Measurements from ENCODE around the gene THSD7B. TPM values are rescaled to one million over a fixed set of nuclear protein-coding genes. Genes with fewer than 3 reads are reported as not detected.

Gene THSD7B
- total and polyA plus RNA-seq, 10 donors = 0.02 to 0.17 (median 0.09) TPM; not detected in 7

DNA sequence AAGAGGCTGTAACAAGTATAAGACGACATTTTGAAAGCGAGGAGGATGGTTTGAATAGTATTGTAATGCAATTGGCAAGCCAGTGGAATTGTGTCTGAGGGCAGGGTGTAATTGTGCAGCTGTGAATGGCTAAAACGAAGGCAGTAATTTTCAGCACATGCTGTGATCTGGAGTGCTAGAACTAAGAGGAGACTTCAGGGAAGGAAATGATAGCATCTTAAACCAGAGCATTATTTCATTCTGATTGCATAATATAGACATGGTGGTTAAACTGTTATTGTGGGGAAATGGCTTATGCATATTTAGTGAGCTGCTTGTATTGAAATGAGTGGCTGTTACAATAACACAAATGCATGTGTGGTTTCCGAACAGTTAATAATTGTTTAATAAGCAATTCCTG, 36.3 kb downstream of the THSD7B start:
- no peak overlapping the region for H3K4me3 ChIP-seq
- 73 to 83% (median 79%) methylated on average over 4 of the region's 4 CpGs for WGBS, 5 donors
- H3K4me1 ChIP-seq = no peaks in the 10 kb centered on the region
- no peak for DNase-seq
- H3K27ac ChIP-seq = no peak overlapping the region
- no peaks in the 10 kb centered on the region for H3K36me3 ChIP-seq
- no peak for TF ChIP-seq POLR2A (IDR thresholded peaks at IDR 0.05)
- TF ChIP-seq, protein P1, sequence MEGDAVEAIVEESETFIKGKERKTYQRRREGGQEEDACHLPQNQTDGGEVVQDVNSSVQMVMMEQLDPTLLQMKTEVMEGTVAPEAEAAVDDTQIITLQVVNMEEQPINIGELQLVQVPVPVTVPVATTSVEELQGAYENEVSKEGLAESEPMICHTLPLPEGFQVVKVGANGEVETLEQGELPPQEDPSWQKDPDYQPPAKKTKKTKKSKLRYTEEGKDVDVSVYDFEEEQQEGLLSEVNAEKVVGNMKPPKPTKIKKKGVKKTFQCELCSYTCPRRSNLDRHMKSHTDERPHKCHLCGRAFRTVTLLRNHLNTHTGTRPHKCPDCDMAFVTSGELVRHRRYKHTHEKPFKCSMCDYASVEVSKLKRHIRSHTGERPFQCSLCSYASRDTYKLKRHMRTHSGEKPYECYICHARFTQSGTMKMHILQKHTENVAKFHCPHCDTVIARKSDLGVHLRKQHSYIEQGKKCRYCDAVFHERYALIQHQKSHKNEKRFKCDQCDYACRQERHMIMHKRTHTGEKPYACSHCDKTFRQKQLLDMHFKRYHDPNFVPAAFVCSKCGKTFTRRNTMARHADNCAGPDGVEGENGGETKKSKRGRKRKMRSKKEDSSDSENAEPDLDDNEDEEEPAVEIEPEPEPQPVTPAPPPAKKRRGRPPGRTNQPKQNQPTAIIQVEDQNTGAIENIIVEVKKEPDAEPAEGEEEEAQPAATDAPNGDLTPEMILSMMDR (IDR thresholded peaks at IDR 0.05 in 8 of 11, conservative IDR thresholded peaks at IDR 0.05 in 3 of 11) = no peak
- no peak for TF ChIP-seq POLR2AphosphoS5 (IDR thresholded peaks at IDR 0.05)
- intact Hi-C loops (cut with DNase I; ENCODE audit: low total_unique reads) = no loop called here
- no peaks in the 10 kb centered on the region for H3K27me3 ChIP-seq (replicated peaks in 1 of 7)
- peaks cover 0 to 11% (median 0%) of the 10 kb centered on the region in 8 donors for H3K9me3 ChIP-seq

DNA sequence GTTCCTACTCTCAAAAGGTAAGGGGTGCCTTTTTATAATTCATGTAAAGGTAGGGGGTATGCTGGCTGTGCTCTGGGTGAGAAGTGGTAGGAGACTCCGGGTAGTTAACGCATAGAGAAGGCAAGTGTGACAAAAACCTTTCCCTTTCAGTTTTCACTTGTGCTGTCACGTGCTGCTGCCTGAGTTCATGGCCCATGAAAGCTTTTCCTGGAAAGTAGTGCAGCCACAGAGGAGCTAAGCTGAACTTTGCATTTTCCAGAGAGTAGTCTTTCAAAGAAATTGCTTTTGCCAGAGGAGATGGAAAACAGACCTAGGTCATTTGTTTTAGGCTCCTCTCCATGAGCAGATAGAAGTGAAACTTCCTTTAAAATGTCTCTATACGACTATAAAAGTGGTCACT, 44.7 kb downstream of the THSD7B start:
- no peak overlapping the region for H3K27ac ChIP-seq
- H3K4me1 ChIP-seq = no peaks in the 10 kb centered on the region
- H3K36me3 ChIP-seq = no peaks in the 10 kb centered on the region
- WGBS, 5 donors = 36 to 68% (median 49%) methylated on average over 4 of the region's 4 CpGs
- H3K9me3 ChIP-seq = peaks cover 0 to 11% (median 0%) of the 10 kb centered on the region in 8 donors
- intact Hi-C loops (cut with DNase I; ENCODE audit: low total_unique reads) = no loop called here
- no peaks in the 10 kb centered on the region for H3K27me3 ChIP-seq (replicated peaks in 1 of 7)
- no peak overlapping the region for H3K4me3 ChIP-seq
- DNase-seq = no peak
- TF ChIP-seq POLR2AphosphoS5 (IDR thresholded peaks at IDR 0.05) (no peak), POLR2A (IDR thresholded peaks at IDR 0.05) (no peak)
- TF ChIP-seq, protein P1 (IDR thresholded peaks at IDR 0.05 in 8 of 11, conservative IDR thresholded peaks at IDR 0.05 in 3 of 11) = no peak

DNA sequence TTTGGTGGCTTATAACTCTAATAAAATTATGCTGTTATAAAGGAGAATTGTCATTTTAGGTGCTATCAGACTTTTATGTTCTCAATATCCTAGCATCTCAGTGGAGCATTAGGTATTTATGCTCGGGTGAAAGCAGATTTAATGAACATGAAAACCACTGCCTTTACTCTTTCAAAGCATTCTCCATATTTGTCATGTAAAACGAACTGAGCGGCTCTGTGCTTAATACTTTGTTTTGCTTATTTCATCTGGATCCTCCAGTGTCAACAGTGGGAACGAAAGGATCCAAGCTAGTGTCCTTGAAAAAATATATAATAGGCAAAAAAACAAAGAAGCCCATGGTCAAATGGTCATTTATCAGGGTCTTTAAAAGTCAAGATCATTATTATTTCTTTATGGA, 53.5 kb downstream of the THSD7B start:
- 62 to 80% (median 68%) methylated on average over 4 of the region's 4 CpGs for WGBS, 5 donors
- intact Hi-C loops (cut with DNase I; ENCODE audit: low total_unique reads) = no loop called here

DNA sequence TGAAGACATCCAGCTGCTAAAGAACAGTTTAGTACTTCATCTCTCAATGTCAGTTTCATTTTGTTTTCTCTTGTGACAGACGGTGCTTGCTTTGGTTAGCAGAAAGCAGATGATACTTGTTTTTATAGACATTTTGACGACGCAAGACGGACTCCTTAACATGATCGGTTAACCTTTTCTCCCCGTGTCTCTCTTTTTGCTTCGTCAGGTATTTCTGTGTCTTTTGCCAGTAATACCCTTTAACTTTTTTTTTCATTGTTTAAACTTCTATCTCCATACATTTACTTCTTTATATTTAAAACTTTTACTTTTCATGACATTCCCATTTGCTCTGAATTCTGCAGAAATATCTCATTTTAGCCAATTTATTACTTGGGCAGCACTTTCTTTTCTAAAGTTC, 57.9 kb downstream of the THSD7B start:
- no peak for DNase-seq
- Histone ChIP-seq H3K36me3 (no peaks in the 10 kb centered on the region), H3K27me3 (replicated peaks in 1 of 7) (peaks cover 0 to 6% (median 0%) of the 10 kb centered on the region in 7 donors), H3K9me3 (no peaks in the 10 kb centered on the region), H3K27ac (no peak overlapping the region), H3K4me3 (no peak overlapping the region), H3K4me1 (no peaks in the 10 kb centered on the region)
- intact Hi-C loops (cut with DNase I; ENCODE audit: low total_unique reads) = no loop called here
- TF ChIP-seq, protein P1 (IDR thresholded peaks at IDR 0.05 in 8 of 11, conservative IDR thresholded peaks at IDR 0.05 in 3 of 11) = no peak
- TF ChIP-seq POLR2AphosphoS5 (IDR thresholded peaks at IDR 0.05) = no peak
- TF ChIP-seq POLR2A (IDR thresholded peaks at IDR 0.05) = no peak
- 78 to 86% (median 80%) methylated on average over 7 of the region's 7 CpGs for WGBS, 5 donors

More for the DNA sequence above, 53.5 kb downstream of the THSD7B start:
- DNase-seq = no peak
- Histone ChIP-seq H3K4me3 (no peak overlapping the region), H3K4me1 (no peaks in the 10 kb centered on the region), H3K27me3 (replicated peaks in 1 of 7) (peaks cover 0 to 6% (median 0%) of the 10 kb centered on the region in 7 donors), H3K36me3 (no peaks in the 10 kb centered on the region), H3K27ac (no peak overlapping the region), H3K9me3 (no peaks in the 10 kb centered on the region)
- no peak for TF ChIP-seq POLR2A (IDR thresholded peaks at IDR 0.05)
- TF ChIP-seq, protein P1 (IDR thresholded peaks at IDR 0.05 in 8 of 11, conservative IDR thresholded peaks at IDR 0.05 in 3 of 11) = no peak
- TF ChIP-seq POLR2AphosphoS5 (IDR thresholded peaks at IDR 0.05) = no peak

All from spleen (tissue), 11 donors.